H1 (cell line): Measurements from ENCODE around the gene OR5H6. TPM values are rescaled to one million over a fixed set of nuclear protein-coding genes. Genes with fewer than 3 reads are reported as not detected.

Experiments used
- SP1 ChIP-seq: IDR thresholded peaks from 2 replicates; pipeline ENCODE4 v1.6.1; 2011; ENCODE audit warnings: low read depth, low read length
- polyA plus RNA-seq, 7 experiments: library from polyadenylated mRNA; depleted of rRNA in 3 of 7; stranded (reverse) in 5 of 7; unstranded in 2 of 7; fragments of >200 nt in 5 of 7; fragments of 200-250 nt in 2 of 7; gene quantifications; 1 replicate in 5 of 7; 2 replicates in 1 of 7; 4 replicates in 1 of 7; pipeline versions ENCODE4 v1.2.1 to v1.2.3, GENCODE V29; 2011 to 2013; ENCODE audit warnings: missing spikeins in 2 of 7, mixed read lengths in 2 of 7
- total RNA-seq: library from RNA; stranded (reverse); fragmentation: NEBNext Ultra II Directional; extraction: Animal tissue kit (Norgen Biotek cat#: 25700); gene quantifications from 2 replicates; pipeline ENCODE4 v1.2.1, GENCODE V29; 2021
- TF ChIP-seq, protein P1 (sequence below): fragments of 300-600 bp; sonication (generic); IDR thresholded peaks from 2 replicates; pipeline ENCODE4 v1.7.1; 2012; ENCODE audit warnings: low read length, moderate library complexity, mild to moderate bottlenecking, inconsistent platforms; ENCODE audit not compliant: insufficient replicate concordance

The OR5H6 gene
- total and polyA plus RNA-seq, 2 of the 8 experiments (the other 6 are each of a cell fraction or from before 2014, with no cell fraction given), result 0.06 TPM; not detected in 1

DNA sequence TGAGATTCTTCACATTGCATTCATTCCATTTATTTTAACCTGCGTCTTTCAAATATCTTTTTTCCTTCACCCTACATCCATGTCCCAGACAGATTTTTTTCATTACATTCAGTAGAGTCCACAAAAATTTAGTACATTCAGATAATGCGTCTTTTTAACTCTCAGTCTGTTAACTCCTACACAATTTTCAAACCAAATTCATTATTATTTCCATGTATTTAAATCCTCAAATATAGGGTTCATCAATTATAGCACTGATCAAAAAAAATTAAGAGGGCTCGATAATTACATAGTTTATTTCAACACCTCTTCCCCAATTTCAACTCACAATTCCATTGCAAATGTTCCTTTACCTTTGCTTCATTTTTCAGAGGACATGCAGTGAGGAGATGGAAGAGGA lies at the start of gene OR5H6 (continued):
- TF ChIP-seq, protein P1, sequence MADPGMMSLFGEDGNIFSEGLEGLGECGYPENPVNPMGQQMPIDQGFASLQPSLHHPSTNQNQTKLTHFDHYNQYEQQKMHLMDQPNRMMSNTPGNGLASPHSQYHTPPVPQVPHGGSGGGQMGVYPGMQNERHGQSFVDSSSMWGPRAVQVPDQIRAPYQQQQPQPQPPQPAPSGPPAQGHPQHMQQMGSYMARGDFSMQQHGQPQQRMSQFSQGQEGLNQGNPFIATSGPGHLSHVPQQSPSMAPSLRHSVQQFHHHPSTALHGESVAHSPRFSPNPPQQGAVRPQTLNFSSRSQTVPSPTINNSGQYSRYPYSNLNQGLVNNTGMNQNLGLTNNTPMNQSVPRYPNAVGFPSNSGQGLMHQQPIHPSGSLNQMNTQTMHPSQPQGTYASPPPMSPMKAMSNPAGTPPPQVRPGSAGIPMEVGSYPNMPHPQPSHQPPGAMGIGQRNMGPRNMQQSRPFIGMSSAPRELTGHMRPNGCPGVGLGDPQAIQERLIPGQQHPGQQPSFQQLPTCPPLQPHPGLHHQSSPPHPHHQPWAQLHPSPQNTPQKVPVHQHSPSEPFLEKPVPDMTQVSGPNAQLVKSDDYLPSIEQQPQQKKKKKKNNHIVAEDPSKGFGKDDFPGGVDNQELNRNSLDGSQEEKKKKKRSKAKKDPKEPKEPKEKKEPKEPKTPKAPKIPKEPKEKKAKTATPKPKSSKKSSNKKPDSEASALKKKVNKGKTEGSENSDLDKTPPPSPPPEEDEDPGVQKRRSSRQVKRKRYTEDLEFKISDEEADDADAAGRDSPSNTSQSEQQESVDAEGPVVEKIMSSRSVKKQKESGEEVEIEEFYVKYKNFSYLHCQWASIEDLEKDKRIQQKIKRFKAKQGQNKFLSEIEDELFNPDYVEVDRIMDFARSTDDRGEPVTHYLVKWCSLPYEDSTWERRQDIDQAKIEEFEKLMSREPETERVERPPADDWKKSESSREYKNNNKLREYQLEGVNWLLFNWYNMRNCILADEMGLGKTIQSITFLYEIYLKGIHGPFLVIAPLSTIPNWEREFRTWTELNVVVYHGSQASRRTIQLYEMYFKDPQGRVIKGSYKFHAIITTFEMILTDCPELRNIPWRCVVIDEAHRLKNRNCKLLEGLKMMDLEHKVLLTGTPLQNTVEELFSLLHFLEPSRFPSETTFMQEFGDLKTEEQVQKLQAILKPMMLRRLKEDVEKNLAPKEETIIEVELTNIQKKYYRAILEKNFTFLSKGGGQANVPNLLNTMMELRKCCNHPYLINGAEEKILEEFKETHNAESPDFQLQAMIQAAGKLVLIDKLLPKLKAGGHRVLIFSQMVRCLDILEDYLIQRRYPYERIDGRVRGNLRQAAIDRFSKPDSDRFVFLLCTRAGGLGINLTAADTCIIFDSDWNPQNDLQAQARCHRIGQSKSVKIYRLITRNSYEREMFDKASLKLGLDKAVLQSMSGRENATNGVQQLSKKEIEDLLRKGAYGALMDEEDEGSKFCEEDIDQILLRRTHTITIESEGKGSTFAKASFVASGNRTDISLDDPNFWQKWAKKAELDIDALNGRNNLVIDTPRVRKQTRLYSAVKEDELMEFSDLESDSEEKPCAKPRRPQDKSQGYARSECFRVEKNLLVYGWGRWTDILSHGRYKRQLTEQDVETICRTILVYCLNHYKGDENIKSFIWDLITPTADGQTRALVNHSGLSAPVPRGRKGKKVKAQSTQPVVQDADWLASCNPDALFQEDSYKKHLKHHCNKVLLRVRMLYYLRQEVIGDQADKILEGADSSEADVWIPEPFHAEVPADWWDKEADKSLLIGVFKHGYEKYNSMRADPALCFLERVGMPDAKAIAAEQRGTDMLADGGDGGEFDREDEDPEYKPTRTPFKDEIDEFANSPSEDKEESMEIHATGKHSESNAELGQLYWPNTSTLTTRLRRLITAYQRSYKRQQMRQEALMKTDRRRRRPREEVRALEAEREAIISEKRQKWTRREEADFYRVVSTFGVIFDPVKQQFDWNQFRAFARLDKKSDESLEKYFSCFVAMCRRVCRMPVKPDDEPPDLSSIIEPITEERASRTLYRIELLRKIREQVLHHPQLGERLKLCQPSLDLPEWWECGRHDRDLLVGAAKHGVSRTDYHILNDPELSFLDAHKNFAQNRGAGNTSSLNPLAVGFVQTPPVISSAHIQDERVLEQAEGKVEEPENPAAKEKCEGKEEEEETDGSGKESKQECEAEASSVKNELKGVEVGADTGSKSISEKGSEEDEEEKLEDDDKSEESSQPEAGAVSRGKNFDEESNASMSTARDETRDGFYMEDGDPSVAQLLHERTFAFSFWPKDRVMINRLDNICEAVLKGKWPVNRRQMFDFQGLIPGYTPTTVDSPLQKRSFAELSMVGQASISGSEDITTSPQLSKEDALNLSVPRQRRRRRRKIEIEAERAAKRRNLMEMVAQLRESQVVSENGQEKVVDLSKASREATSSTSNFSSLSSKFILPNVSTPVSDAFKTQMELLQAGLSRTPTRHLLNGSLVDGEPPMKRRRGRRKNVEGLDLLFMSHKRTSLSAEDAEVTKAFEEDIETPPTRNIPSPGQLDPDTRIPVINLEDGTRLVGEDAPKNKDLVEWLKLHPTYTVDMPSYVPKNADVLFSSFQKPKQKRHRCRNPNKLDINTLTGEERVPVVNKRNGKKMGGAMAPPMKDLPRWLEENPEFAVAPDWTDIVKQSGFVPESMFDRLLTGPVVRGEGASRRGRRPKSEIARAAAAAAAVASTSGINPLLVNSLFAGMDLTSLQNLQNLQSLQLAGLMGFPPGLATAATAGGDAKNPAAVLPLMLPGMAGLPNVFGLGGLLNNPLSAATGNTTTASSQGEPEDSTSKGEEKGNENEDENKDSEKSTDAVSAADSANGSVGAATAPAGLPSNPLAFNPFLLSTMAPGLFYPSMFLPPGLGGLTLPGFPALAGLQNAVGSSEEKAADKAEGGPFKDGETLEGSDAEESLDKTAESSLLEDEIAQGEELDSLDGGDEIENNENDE, result no peak
- TF ChIP-seq SP1, result no peak
